AG04450 (cell line): Measurements from ENCODE around the gene CHRM5. TPM values are rescaled to one million over a fixed set of nuclear protein-coding genes. Genes with fewer than 3 reads are reported as not detected.

ENCODE experiments used
- CTCF ChIA-PET: fragments of 300-600, 350-600 bp; formaldehyde crosslinking; extraction: SDS; loops from one replicate; lab custom pipeline; 2022; ENCODE audit warnings: antibody characterized with exemption, inconsistent platforms; lab: Charles Lee
- POLR2A ChIA-PET: fragments of 350-600 bp; formaldehyde crosslinking; extraction: SDS; loops from one replicate; lab custom pipeline; 2021; ENCODE audit warnings: antibody characterized with exemption, inconsistent platforms; lab: Yijun Ruan, JAX
- DNase-seq: peaks from one replicate; pipeline ENCODE4 v3.0.0-alpha.2; 2011; ENCODE audit warnings: low read depth, low spot score
- H3K27ac ChIP-seq: one replicate; pipeline ENCODE4 v1.5.1; 2012; ENCODE audit warnings: low read depth, low read length, control low read depth
- H3K27me3 ChIP-seq: one replicate; pipeline ENCODE4 v1.6.0; 2012; ENCODE audit warnings: low read length; ENCODE audit not compliant: control insufficient read depth, insufficient read depth
- H3K4me3 ChIP-seq: 2 replicates; pipeline ENCODE4 v1.5.1; 2011; ENCODE audit warnings: mild to moderate bottlenecking, low read depth, low read length, control low read depth
- H3K9me3 ChIP-seq: 2 replicates; pipeline ENCODE4 v1.5.1; 2012; ENCODE audit warnings: low read length; ENCODE audit not compliant: control insufficient read depth, insufficient read depth
- polyA plus RNA-seq: library from polyadenylated mRNA; depleted of rRNA; stranded (reverse); fragments of >200 nt; gene quantifications from 2 replicates; pipeline ENCODE4 v1.2.3, GENCODE V29; 2011
- TF ChIP-seq, protein P1 (sequence below): IDR thresholded peaks from 2 replicates; pipeline ENCODE4 v1.5.1; 2011; ENCODE audit warnings: low read depth, low read length, control low read depth, inconsistent platforms

CHRM5 gene
- polyA plus RNA-seq, 1 experiment, result 0.02 TPM

DNA sequence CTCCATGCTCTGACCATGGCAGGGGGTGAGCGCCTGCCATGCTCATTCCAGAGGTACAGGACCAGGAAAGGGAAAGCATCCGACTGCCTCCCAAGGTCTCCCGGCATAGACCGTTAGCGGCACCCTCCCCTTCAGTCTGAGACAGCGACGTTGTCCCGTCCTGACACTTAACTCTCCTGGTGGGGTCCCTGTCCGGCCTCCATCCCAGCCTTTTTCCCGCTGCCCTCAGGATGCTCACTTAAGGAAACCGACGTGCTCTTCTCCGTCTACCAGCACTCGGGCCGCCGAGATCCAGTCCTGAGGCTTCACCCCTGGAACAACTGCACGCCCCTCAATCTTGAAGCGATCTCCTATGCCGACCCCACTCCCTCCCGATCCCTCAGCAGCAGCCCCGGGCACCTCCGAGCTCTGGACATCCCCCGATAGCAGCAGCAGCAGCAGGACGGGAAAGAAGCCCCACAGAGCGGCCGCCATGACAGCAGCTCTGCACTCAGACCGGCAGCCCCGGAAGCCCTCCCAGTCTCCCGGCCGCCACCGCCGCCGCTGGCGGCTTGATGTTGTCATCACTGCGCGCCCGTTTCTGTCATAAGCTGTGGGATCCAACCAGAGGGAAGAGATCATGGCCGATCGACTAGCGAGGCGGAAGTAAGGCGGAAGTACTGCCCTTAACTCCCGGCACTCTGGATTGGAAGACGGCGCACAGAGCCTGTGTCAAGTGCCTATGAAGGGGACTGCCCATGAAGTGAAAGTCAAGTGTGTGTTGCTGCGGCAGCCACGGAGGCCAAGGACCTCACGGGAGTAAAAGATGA, 133.3 kb downstream of the CHRM5 start, which contains the start of the genes EMC7 and PGBD4:
Gene EMC7, minus strand, starts transcription at position 497 of the 809 bp plus-strand sequence. Its CDS starts 23 bp downstream, at position 474.
Gene PGBD4, plus strand, starts transcription at position 718 of the 809 bp plus-strand sequence. CDS start 449 bp downstream, outside the sequence.
- Histone ChIP-seq H3K9me3 (no peaks in the 10 kb centered on the region; the same call in 1 of the 2 replicates), H3K4me3 (peak within 1 kb of the TSS; percentile 99), H3K27me3 (no peaks in the 10 kb centered on the region), H3K27ac (peak within 1 kb of the TSS; percentile 96)
- CTCF ChIA-PET, result no interaction called here
- POLR2A ChIA-PET, result interaction anchor here (0.7 to 1.1 kb wide), 6 partner anchors 9 to 150 kb away, joined by 3 to 5 read pairs (median 3); partner anchors contain the start of genes EMC4 and KATNBL1
- DNase-seq, result peak; percentile 99
- TF ChIP-seq, protein P1, sequence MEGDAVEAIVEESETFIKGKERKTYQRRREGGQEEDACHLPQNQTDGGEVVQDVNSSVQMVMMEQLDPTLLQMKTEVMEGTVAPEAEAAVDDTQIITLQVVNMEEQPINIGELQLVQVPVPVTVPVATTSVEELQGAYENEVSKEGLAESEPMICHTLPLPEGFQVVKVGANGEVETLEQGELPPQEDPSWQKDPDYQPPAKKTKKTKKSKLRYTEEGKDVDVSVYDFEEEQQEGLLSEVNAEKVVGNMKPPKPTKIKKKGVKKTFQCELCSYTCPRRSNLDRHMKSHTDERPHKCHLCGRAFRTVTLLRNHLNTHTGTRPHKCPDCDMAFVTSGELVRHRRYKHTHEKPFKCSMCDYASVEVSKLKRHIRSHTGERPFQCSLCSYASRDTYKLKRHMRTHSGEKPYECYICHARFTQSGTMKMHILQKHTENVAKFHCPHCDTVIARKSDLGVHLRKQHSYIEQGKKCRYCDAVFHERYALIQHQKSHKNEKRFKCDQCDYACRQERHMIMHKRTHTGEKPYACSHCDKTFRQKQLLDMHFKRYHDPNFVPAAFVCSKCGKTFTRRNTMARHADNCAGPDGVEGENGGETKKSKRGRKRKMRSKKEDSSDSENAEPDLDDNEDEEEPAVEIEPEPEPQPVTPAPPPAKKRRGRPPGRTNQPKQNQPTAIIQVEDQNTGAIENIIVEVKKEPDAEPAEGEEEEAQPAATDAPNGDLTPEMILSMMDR, result no peak

DNA sequence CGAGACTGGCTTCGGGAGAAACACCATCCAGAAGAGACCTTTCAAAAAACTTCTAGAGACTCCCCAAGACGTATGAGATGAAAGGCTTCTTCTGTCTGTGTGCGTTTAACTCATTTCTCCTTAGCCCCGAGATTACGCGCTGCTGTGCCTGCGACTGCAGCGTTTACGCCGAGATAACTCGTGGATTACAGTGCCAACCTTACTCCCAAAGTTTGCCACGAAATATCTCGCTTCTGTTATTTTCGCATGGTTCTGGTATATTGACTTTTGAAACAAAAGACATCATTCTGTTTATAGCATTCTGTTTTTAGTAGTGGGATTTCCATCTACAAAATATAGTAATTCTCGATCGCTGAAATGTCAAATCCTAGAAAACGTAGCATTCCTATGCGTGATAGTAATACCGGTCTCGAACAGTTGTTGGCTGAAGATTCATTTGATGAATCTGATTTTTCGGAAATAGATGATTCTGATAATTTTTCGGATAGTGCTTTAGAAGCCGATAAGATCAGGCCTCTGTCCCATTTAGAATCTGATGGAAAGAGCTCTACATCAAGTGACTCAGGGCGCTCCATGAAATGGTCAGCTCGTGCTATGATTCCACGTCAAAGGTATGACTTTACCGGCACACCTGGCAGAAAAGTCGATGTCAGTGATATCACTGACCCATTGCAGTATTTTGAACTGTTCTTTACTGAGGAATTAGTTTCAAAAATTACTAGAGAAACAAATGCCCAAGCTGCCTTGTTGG, 134.1 kb downstream of the CHRM5 start:
- CTCF ChIA-PET, result interaction anchor here (1.0 to 1.6 kb wide), 4 partner anchors 16 to 266 kb away, joined by 3 to 5 read pairs (median 4); partner anchors contain the start of gene KATNBL1
- Histone ChIP-seq H3K27ac (peak overlapping the region; percentile 96), H3K4me3 (peak overlapping the region; percentile 99), H3K27me3 (no peaks in the 10 kb centered on the region), H3K9me3 (no peaks in the 10 kb centered on the region; the same call in 1 of the 2 replicates)
- TF ChIP-seq, protein P1, result no peak
- DNase-seq, result no peak
- POLR2A ChIA-PET, result interaction anchor here (0.9 to 1.5 kb wide), 4 partner anchors 8 to 123 kb away, joined by 3 to 5 read pairs (median 4); partner anchors contain the start of genes EMC4 and KATNBL1

DNA sequence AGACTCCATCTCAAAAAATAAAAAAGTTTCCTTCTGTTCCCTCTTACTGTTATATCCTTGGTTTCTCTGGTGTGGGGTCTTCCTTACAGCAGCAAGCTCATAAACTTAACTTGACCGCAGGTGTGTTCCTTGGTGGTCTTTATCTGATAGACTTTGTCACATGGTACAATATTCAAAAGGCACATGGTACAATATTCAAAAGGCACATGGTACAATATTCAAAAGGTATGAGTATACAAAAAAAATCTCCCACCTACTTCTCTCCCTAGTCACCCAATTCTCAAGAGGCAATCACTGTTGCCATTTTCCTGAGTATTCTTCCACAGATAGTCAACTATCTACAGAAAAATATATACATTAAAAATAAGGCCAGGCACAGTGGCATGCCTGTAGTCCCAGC, 138.1 kb downstream of the CHRM5 start:
- POLR2A ChIA-PET, result no interaction called here
- CTCF ChIA-PET, result interaction anchor here (0.6 to 7.7 kb wide), 4 partner anchors 44 to 481 kb away, joined by 3 to 109 read pairs (median 4); partner anchors contain the start of gene KATNBL1
- DNase-seq, result no peak

DNA sequence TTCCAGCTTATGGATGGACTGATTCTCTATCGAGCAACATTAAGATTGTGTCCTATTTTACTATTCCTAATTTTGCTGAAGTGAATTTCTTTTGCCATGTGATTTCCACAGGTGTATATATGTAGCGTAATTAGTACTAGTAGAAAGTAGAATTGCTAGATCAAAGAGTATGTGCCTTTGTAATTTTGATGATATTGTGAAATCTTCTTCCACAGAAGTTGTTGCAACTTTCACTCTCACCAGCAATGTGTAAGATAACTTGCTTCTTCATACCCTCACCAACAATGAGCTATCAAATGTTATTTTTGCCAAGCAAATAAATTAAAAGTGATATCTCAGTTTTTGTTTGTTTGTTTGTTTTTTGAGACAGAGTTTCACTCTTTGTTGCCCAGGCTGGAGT, 139.0 kb downstream of the CHRM5 start:
- POLR2A ChIA-PET, result interaction anchor here (1.5 kb wide), 1 partner anchor 102 kb away, joined by 6 read pairs; no protein-coding TSS in a partner anchor
- Histone ChIP-seq H3K4me3 (no peak overlapping the region), H3K27ac (no peak overlapping the region), H3K9me3 (no peaks in the 10 kb centered on the region), H3K27me3 (no peaks in the 10 kb centered on the region)
- no peak for DNase-seq
- TF ChIP-seq, protein P1, result no peak
- CTCF ChIA-PET, result interaction anchor here (0.6 to 7.7 kb wide), 3 partner anchors 101 to 480 kb away, joined by 3 to 109 read pairs (median 4); partner anchors contain the start of gene KATNBL1

More for the DNA sequence above, 138.1 kb downstream of the CHRM5 start:
- Histone ChIP-seq H3K27me3 (no peaks in the 10 kb centered on the region), H3K4me3 (no peak overlapping the region), H3K9me3 (no peaks in the 10 kb centered on the region; the same call in 1 of the 2 replicates), H3K27ac (no peak overlapping the region)
- TF ChIP-seq, protein P1, result no peak
